CD4-positive, alpha-beta memory T cell (primary cell): ENCODE results near the gene TMCO6. TPM values are rescaled to one million over a fixed set of nuclear protein-coding genes. Genes with fewer than 3 reads are reported as not detected.
"Not testable (repeated sequence)": the region's sequence is repeated elsewhere in the genome, so short reads cannot be mapped to it uniquely, and the experiment has no call there.

Source experiments
- CTCF ChIA-PET: fragments of 350-600 bp; sonication (Branson Sonifier 250); formaldehyde crosslinking; loops from one replicate; lab custom pipeline; 2021; ENCODE audit warnings: inconsistent platforms; ENCODE audit not compliant: partially characterized antibody; lab: Charles Lee
- POLR2A ChIA-PET: fragments of 350-600 bp; sonication (Branson Sonifier 250); formaldehyde crosslinking; loops from one replicate; lab custom pipeline; 2021; ENCODE audit not compliant: partially characterized antibody; lab: Charles Lee
- DNase-seq, 5 donors: peaks; one replicate each; pipeline versions ENCODE4 v3.0.0 to v3.0.0-alpha.2; 2020 to 2022; ENCODE audit warnings: mixed read lengths in 1 of 5
- H3K27ac ChIP-seq: one replicate; pipeline ENCODE4 v1.7.0; 2013; ENCODE audit warnings: low read depth, low read length
- H3K27me3 ChIP-seq: 2 replicates; pipeline ENCODE4 v1.7.0; 2013; ENCODE audit warnings: mild to moderate bottlenecking, low read length, moderate library complexity; ENCODE audit not compliant: insufficient read depth
- H3K36me3 ChIP-seq: 2 replicates; pipeline ENCODE4 v1.7.0; 2013; ENCODE audit warnings: mild to moderate bottlenecking, low read length, moderate library complexity; ENCODE audit not compliant: insufficient read depth
- H3K4me1 ChIP-seq: 2 replicates; pipeline ENCODE4 v1.7.0; 2013; ENCODE audit warnings: mild to moderate bottlenecking, low read length, moderate library complexity; ENCODE audit not compliant: insufficient read depth
- H3K4me3 ChIP-seq, 2 donors: one replicate each; pipeline ENCODE4 v1.7.0; 2013; ENCODE audit warnings: low read length in 2 of 2, mild to moderate bottlenecking in 1 of 2
- H3K9me3 ChIP-seq, 2 donors: one replicate each; pipeline ENCODE4 v1.7.0; 2013; ENCODE audit warnings: low read length in 2 of 2, control low read depth in 1 of 2; ENCODE audit not compliant: control insufficient read depth in 1 of 2
- H3K27ac Mint-ChIP-seq, 7 donors: one replicate each; pipeline ENCODE4 v1.8.0; 2020 to 2021; ENCODE audit warnings: mixed read lengths in 7 of 7, mild to moderate bottlenecking in 6 of 7, inconsistent platforms in 3 of 7, moderate library complexity in 3 of 7
- H3K27me3 Mint-ChIP-seq, 2 donors: one replicate each; pipeline ENCODE4 v1.8.0; 2020 to 2021; ENCODE audit warnings: mixed read lengths in 2 of 2
- H3K36me3 Mint-ChIP-seq, 2 donors: one replicate each; pipeline ENCODE4 v1.8.0; 2020 to 2021; ENCODE audit warnings: mixed read lengths in 2 of 2, inconsistent platforms in 1 of 2, mild to moderate bottlenecking in 1 of 2
- H3K4me1 Mint-ChIP-seq, 4 donors: one replicate each; pipeline ENCODE4 v1.8.0; 2020 to 2021; ENCODE audit warnings: mixed read lengths in 4 of 4, mild to moderate bottlenecking in 1 of 4
- H3K4me3 Mint-ChIP-seq, 8 donors: one replicate each; pipeline ENCODE4 v1.8.0; 2020 to 2021; ENCODE audit warnings: mixed read lengths in 8 of 8, mild to moderate bottlenecking in 7 of 8, moderate library complexity in 6 of 8, inconsistent platforms in 3 of 8
- H3K9me3 Mint-ChIP-seq, 8 donors: one replicate each; pipeline ENCODE4 v1.8.0; 2020 to 2021; ENCODE audit warnings: mixed read lengths in 8 of 8, mild to moderate bottlenecking in 5 of 8, inconsistent platforms in 3 of 8, moderate library complexity in 1 of 8
- intact Hi-C: fragments of 100-400 bp; cut with micrococcal nuclease; formaldehyde crosslinking; loops from one replicate; pipeline ENCODE4 v1.15.1; 2023
- polyA plus RNA-seq, 2 donors: library from polyadenylated mRNA; unstranded; fragments of 300-500 nt; fragmentation: Illumina TruSeq; gene quantifications; one replicate each; pipeline ENCODE4 v1.2.3, GENCODE V29; 2021
- total RNA-seq, 2 experiments: library from RNA; stranded (reverse); gene quantifications; one replicate each; pipeline ENCODE4 v1.2.3, GENCODE V29; 2021

The TMCO6 gene
- total and polyA plus RNA-seq, 4 experiments from 2014 or later: 15.7 to 56.3 (median 34.2) TPM

- intact Hi-C loops: no loop called here
- ChIA-PET POLR2A (interaction anchor here (0.7 kb wide), 1 partner anchor 51 kb away, joined by 5 read pairs; no protein-coding TSS in a partner anchor), CTCF (no interaction called here)
- H3K27ac ChIP-seq: no peak overlapping the region
- no peak overlapping the region for H3K4me3 ChIP-seq
- no peaks in the 10 kb centered on the region for H3K9me3 ChIP-seq
- Mint-ChIP-seq H3K27me3 (peaks cover 6 to 19% of the 10 kb centered on the region in 2 donors), H3K4me1 (peaks cover 4 to 8% (median 8%) of the 10 kb centered on the region in 4 donors), H3K4me3 (no peak overlapping the region), H3K27ac (no peak overlapping the region), H3K9me3 (no peaks in the 10 kb centered on the region), H3K36me3 (no peaks in the 10 kb centered on the region)
- no peaks in the 10 kb centered on the region for H3K36me3 ChIP-seq
- no peaks in the 10 kb centered on the region for H3K27me3 ChIP-seq
- peaks cover 7% of the 10 kb centered on the region for H3K4me1 ChIP-seq
- DNase-seq: no peak
Observed at GRCh38 chr5:140609126-140609525, 30.1 kb upstream of the TMCO6 start.

DNA sequence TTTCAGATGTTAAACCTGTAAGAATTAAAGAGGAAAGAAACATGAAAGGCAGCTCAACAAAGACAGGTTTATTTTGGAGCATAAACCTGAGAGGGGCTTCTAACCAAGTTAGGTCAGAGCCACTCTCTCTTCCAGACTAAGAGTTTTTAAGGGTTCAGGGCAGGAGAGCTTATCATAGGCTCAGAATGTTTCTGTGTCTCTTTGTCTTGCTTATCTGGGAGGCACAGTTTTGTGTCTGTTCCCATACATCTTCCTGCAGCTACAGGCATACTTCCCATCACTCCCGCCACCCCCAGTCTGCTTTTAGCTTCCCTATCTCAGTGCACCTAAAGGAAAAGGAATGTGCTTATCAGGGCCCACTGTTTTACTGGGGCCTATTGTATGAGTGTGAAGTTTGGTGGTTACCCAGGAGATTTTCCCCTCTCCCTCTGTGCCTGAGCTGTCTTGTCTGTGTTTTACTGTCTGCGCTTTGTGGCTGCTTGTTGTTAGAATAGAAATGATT is 28.2 kb upstream of the TMCO6 start:
- Mint-ChIP-seq H3K36me3 (no peaks in the 10 kb centered on the region), H3K4me3 (no peak overlapping the region), H3K4me1 (peaks cover 4 to 8% (median 8%) of the 10 kb centered on the region in 4 donors), H3K27ac (peak overlapping the region in 1 of 7 donors; percentile 18), H3K27me3 (peaks cover 7 to 22% of the 10 kb centered on the region in 2 donors), H3K9me3 (no peaks in the 10 kb centered on the region)
- peaks cover 7% of the 10 kb centered on the region for H3K4me1 ChIP-seq
- DNase-seq: no peak
- no peak overlapping the region for H3K4me3 ChIP-seq
- intact Hi-C loops: no loop called here
- POLR2A ChIA-PET: no interaction called here
- H3K9me3 ChIP-seq: no peaks in the 10 kb centered on the region
- CTCF ChIA-PET: interaction anchor here (0.7 to 1.7 kb wide), 3 partner anchors 34 to 109 kb away, joined by 3 to 4 read pairs (median 4); partner anchors contain the start of gene EIF4EBP3
- no peaks in the 10 kb centered on the region for H3K36me3 ChIP-seq
- no peak overlapping the region for H3K27ac ChIP-seq
- H3K27me3 ChIP-seq: no peaks in the 10 kb centered on the region

DNA sequence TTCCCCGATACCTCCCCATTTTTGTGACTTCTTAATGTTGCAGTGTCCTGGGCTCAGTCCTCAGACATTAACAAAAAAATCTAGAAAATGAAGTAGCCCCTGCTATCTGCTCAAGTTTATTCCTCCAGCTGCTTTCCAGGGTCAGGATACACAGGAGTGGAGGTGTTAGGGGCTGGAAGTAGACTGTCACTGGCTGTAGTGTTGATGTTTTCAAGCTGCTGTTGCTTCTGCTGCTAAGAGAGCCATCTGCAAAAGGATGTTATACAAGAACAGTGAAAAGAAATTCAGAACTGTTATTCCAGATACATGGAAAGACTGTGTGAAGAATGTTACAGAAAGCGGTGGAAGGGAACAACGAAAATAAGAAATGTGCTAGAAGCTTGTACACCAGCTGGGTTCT is 16.9 kb upstream of the TMCO6 start:
- H3K27ac Mint-ChIP-seq: no peak overlapping the region
- Histone ChIP-seq H3K27ac (no peak overlapping the region), H3K4me1 (no peaks in the 10 kb centered on the region), H3K9me3 (no peaks in the 10 kb centered on the region), H3K27me3 (no peaks in the 10 kb centered on the region), H3K4me3 (no peak overlapping the region), H3K36me3 (no peaks in the 10 kb centered on the region)
- ChIA-PET POLR2A (no interaction called here), CTCF (interaction anchor here (1.2 kb wide), 1 partner anchor 11 kb away, joined by 4 read pairs; the partner anchor contains the start of gene CD14)
- peaks cover 4 to 5% of the 10 kb centered on the region in 2 donors for H3K27me3 Mint-ChIP-seq
- DNase-seq: no peak
- no peak overlapping the region for H3K4me3 Mint-ChIP-seq
- peaks cover 0 to 2% (median 0%) of the 10 kb centered on the region in 8 donors for H3K9me3 Mint-ChIP-seq
- H3K4me1 Mint-ChIP-seq: no peaks in the 10 kb centered on the region
- no peaks in the 10 kb centered on the region for H3K36me3 Mint-ChIP-seq
- intact Hi-C loops: no loop called here

DNA sequence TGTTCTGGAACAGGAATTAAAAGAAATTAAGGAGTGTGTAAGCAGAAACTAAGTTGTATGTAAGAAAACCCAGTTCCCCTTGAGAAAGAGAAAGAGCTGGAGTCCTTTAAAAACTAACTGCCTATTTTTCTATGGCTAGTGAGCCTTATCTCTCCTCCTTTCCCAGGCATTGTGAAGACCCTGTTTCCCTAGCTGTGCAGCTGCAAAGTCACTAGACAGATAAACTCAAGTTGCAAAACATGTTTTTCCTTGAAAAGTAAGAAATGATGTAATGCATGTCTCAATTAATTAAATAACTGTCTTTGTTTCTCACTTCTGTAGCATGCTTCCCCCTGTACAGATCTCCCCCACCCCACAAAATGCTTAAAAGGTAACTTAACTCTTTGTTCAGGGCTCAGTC is 16.2 kb upstream of the TMCO6 start:
- H3K4me3 Mint-ChIP-seq, H3K4me1 Mint-ChIP-seq, H3K27ac Mint-ChIP-seq, H3K4me3 ChIP-seq, H3K36me3 ChIP-seq, POLR2A ChIA-PET, H3K9me3 ChIP-seq, H3K36me3 Mint-ChIP-seq, H3K4me1 ChIP-seq, DNase-seq, intact Hi-C loops, H3K27me3 Mint-ChIP-seq, H3K27me3 ChIP-seq, H3K27ac ChIP-seq, H3K9me3 Mint-ChIP-seq: not testable (repeated sequence)
- CTCF ChIA-PET: interaction anchor here (1.2 kb wide), 1 partner anchor 10 kb away, joined by 4 read pairs; the partner anchor contains the start of gene CD14

GRCh38 chr5:140624886-140625285 is 14.4 kb upstream of the TMCO6 start:
- H3K27me3 Mint-ChIP-seq, POLR2A ChIA-PET, H3K4me1 Mint-ChIP-seq, H3K9me3 Mint-ChIP-seq, H3K36me3 ChIP-seq, H3K4me3 Mint-ChIP-seq, H3K9me3 ChIP-seq, H3K36me3 Mint-ChIP-seq, H3K27me3 ChIP-seq, H3K27ac ChIP-seq, H3K4me3 ChIP-seq, H3K27ac Mint-ChIP-seq, H3K4me1 ChIP-seq, intact Hi-C loops, DNase-seq: not testable (repeated sequence)
- CTCF ChIA-PET: interaction anchor here (0.7 to 1.0 kb wide), 2 partner anchors 10 to 135 kb away, joined by 3 read pairs; no protein-coding TSS in a partner anchor

- H3K27ac Mint-ChIP-seq: no peak overlapping the region
Observed at GRCh38 chr5:140627972-140628371, 11.3 kb upstream of the TMCO6 start.

DNA sequence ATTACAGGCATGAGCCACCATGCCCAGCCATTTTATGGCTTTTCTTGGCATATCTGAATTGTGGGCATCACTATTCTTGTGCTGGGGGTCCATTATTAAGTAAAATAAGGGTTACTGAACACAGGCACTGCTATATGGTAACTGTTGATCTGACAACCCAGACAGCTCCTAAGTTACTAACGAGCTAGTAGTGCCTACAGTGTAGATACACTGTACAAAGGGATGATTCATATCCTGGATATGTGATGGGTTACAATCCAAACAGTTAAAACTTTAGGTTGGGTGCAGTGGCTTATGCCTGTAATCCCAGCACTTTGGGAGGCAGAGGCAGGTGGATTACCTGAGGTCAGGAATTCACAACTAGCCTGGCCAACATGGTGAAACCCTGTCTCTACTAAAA is 10.5 kb upstream of the TMCO6 start:
- no peak for DNase-seq
- intact Hi-C loops: no loop called here
- H3K9me3 Mint-ChIP-seq: peaks cover 0 to 7% (median 2%) of the 10 kb centered on the region in 8 donors
- Histone ChIP-seq H3K9me3 (no peaks in the 10 kb centered on the region), H3K27ac (no peak overlapping the region), H3K27me3 (no peaks in the 10 kb centered on the region), H3K4me3 (no peak overlapping the region), H3K4me1 (peaks cover 13% of the 10 kb centered on the region), H3K36me3 (no peaks in the 10 kb centered on the region)
- H3K27me3 Mint-ChIP-seq: peaks cover 3% of the 10 kb centered on the region in 2 donors
- no peak overlapping the region for H3K27ac Mint-ChIP-seq
- H3K4me1 Mint-ChIP-seq: peaks cover 8 to 26% (median 14%) of the 10 kb centered on the region in 4 donors
- ChIA-PET CTCF (no interaction called here), POLR2A (no interaction called here)
- H3K36me3 Mint-ChIP-seq: no peaks in the 10 kb centered on the region
- H3K4me3 Mint-ChIP-seq: no peak overlapping the region

More at GRCh38 chr5:140627972-140628371, 11.3 kb upstream of the TMCO6 start:
- Mint-ChIP-seq H3K27me3 (peaks cover 3% of the 10 kb centered on the region in 2 donors), H3K4me3 (no peak overlapping the region), H3K36me3 (no peaks in the 10 kb centered on the region), H3K4me1 (peaks cover 4 to 19% (median 9%) of the 10 kb centered on the region in 4 donors), H3K9me3 (peaks cover 0 to 6% (median 2%) of the 10 kb centered on the region in 8 donors)
- Histone ChIP-seq H3K27ac (no peak overlapping the region), H3K27me3 (no peaks in the 10 kb centered on the region), H3K9me3 (no peaks in the 10 kb centered on the region), H3K36me3 (no peaks in the 10 kb centered on the region), H3K4me3 (no peak overlapping the region), H3K4me1 (peaks cover 7% of the 10 kb centered on the region)
- no peak for DNase-seq
- intact Hi-C loops: no loop called here
- ChIA-PET POLR2A (interaction anchor here (1.0 kb wide), 1 partner anchor 227 kb away, joined by 3 read pairs; no protein-coding TSS in a partner anchor), CTCF (no interaction called here)
